Stimulated activated CD8-positive, alpha-beta memory T cell treated with anti-CD3 and anti-CD28 coated beads, Interleukin-15, amount 100 ng/mL, for 1 hour (primary cell): ENCODE results near the gene MBP.

Source experiments
- DNase-seq: peaks from one replicate; pipeline ENCODE4 v3.0.0-alpha.2; 2020; ENCODE audit warnings: low read depth

MBP gene

GRCh38 chr18:77100751-77101355, 31.7 kb downstream of the MBP start:
- DNase-seq = no peak

- no peak for DNase-seq
Measured at GRCh38 chr18:77099485-77100370, 32.9 kb downstream of the MBP start.

GRCh38 chr18:77098538-77099174, 33.9 kb downstream of the MBP start:
- no peak for DNase-seq

GRCh38 chr18:77098029-77098428, 34.6 kb downstream of the MBP start:
- no peak for DNase-seq

GRCh38 chr18:77096936-77097886, 35.4 kb downstream of the MBP start:
- no peak for DNase-seq

- no peak for DNase-seq
Measured at GRCh38 chr18:77095391-77096371, 36.9 kb downstream of the MBP start.

- DNase-seq = no peak
Measured at GRCh38 chr18:77093586-77093985, 39.0 kb downstream of the MBP start.

- no peak for DNase-seq
Measured at GRCh38 chr18:77093067-77093430, 39.5 kb downstream of the MBP start.

- DNase-seq = no peak
Measured at GRCh38 chr18:77092104-77093066, 40.2 kb downstream of the MBP start.

- no peak for DNase-seq
Measured at GRCh38 chr18:77091366-77091765, 41.2 kb downstream of the MBP start.

- DNase-seq = no peak
Measured at GRCh38 chr18:77090546-77091174, 41.9 kb downstream of the MBP start.

- no peak for DNase-seq
Measured at GRCh38 chr18:77089723-77090285, 42.8 kb downstream of the MBP start.

GRCh38 chr18:77088963-77089722, 43.4 kb downstream of the MBP start:
- DNase-seq = no peak

GRCh38 chr18:77087393-77088141, 45.0 kb downstream of the MBP start:
- no peak for DNase-seq

GRCh38 chr18:77086656-77087392, 45.8 kb downstream of the MBP start:
- no peak for DNase-seq

GRCh38 chr18:77086034-77086433, 46.5 kb downstream of the MBP start:
- no peak for DNase-seq

- no peak for DNase-seq
Measured at GRCh38 chr18:77084688-77085035, 47.9 kb downstream of the MBP start.
